DOHH2 (cell line): ENCODE data around the gene ICE1.

Source experiments
- H3F3A ChIP-seq: fragments of 200-600 bp; sonication (generic), shearing (Covaris generic); 2 replicates; pipeline ENCODE4 v1.6.0; 2016; ENCODE audit warnings: antibody characterized with exemption, mild to moderate bottlenecking; ENCODE audit not compliant: control insufficient read depth, insufficient read depth
- H3K27ac ChIP-seq: fragments of 200-600 bp; sonication (generic); 2 replicates; pipeline ENCODE4 v1.5.1; 2014; ENCODE audit warnings: low read depth, mild to moderate bottlenecking, low read length, moderate library complexity
- H3K27me3 ChIP-seq: fragments of 200-600 bp; sonication (generic); 2 replicates; pipeline ENCODE4 v1.6.1; 2014; ENCODE audit warnings: mild to moderate bottlenecking, low read length, mixed read lengths; ENCODE audit not compliant: control insufficient read depth
- H3K36me3 ChIP-seq: fragments of 200-600 bp; sonication (generic); 2 replicates; pipeline ENCODE4 v1.6.1; 2014; ENCODE audit warnings: mild to moderate bottlenecking, low read length, moderate library complexity, mixed read lengths; ENCODE audit not compliant: control insufficient read depth
- H3K4me1 ChIP-seq: fragments of 200-600 bp; sonication (generic); 2 replicates; pipeline ENCODE4 v1.6.1; 2014; ENCODE audit warnings: mild to moderate bottlenecking, low read length, mixed read lengths; ENCODE audit not compliant: control insufficient read depth
- H3K4me2 ChIP-seq: fragments of 200-600 bp; sonication (generic); 2 replicates; pipeline ENCODE4 v1.6.0; 2014; ENCODE audit warnings: mild to moderate bottlenecking, low read length, moderate library complexity
- H3K4me3 ChIP-seq: fragments of 200-600 bp; sonication (generic); 2 replicates; pipeline ENCODE4 v1.5.1; 2014; ENCODE audit warnings: mild to moderate bottlenecking, low read length, mixed read lengths
- H3K79me2 ChIP-seq: fragments of 200-600 bp; sonication (generic); 2 replicates; pipeline ENCODE4 v1.6.1; 2014; ENCODE audit warnings: mild to moderate bottlenecking, low read length, mixed read lengths; ENCODE audit not compliant: control insufficient read depth
- H3K9me2 ChIP-seq: fragments of 200-600 bp; sonication (generic); replicated peaks from 2 replicates; pipeline ENCODE4 v1.6.1; 2014; ENCODE audit warnings: mild to moderate bottlenecking, low read length, mixed read lengths; ENCODE audit not compliant: control insufficient read depth
- H3K9me3 ChIP-seq: fragments of 200-600 bp; sonication (generic); 2 replicates; pipeline ENCODE4 v1.6.1; 2014; ENCODE audit warnings: antibody characterized with exemption, low read length, mixed read lengths; ENCODE audit not compliant: control insufficient read depth, insufficient read depth
- H4K20me1 ChIP-seq: fragments of 200-600 bp; sonication (generic); 2 replicates; pipeline ENCODE4 v1.6.0; 2014; ENCODE audit warnings: low read depth, mild to moderate bottlenecking, antibody characterized with exemption, low read length, moderate library complexity; ENCODE audit not compliant: control insufficient read depth, insufficient read depth
- EZH2phosphoT487 ChIP-seq: fragments of 200-600 bp; sonication (generic); IDR thresholded peaks from 2 replicates; pipeline ENCODE4 v1.6.1; 2017; ENCODE audit warnings: borderline replicate concordance, mild to moderate bottlenecking, antibody characterized with exemption, low read length, moderate library complexity, mixed read lengths
- TF ChIP-seq, protein P1 (sequence below): fragments of 200-600 bp; sonication (generic); IDR thresholded peaks from one replicate; pipeline ENCODE4 v1.5.1; 2014; ENCODE audit warnings: antibody characterized with exemption, mild to moderate bottlenecking, low read depth, low read length; ENCODE audit not compliant: poor library complexity, severe bottlenecking

ICE1 gene

DNA sequence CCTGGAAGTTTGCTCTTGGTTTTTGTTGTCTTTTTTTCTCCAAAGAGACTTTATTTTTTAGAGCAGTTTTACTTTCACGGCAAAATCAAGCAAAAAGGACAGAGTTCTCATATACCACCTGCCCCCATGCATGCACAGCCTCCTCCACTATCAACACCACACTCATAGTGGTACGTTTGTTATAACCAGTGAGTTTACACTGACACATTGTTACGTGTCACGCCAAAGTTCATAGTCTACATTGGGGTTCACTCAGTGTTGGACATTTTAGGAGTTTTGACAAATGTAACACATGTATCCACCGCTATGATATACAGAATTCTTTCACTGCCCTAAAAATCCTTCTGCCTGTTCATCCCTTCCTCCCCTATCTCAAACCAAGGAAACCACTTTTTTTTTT is 7.5 kb upstream of the ICE1 start:
- TF ChIP-seq, protein P1, sequence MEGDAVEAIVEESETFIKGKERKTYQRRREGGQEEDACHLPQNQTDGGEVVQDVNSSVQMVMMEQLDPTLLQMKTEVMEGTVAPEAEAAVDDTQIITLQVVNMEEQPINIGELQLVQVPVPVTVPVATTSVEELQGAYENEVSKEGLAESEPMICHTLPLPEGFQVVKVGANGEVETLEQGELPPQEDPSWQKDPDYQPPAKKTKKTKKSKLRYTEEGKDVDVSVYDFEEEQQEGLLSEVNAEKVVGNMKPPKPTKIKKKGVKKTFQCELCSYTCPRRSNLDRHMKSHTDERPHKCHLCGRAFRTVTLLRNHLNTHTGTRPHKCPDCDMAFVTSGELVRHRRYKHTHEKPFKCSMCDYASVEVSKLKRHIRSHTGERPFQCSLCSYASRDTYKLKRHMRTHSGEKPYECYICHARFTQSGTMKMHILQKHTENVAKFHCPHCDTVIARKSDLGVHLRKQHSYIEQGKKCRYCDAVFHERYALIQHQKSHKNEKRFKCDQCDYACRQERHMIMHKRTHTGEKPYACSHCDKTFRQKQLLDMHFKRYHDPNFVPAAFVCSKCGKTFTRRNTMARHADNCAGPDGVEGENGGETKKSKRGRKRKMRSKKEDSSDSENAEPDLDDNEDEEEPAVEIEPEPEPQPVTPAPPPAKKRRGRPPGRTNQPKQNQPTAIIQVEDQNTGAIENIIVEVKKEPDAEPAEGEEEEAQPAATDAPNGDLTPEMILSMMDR: no peak
- TF ChIP-seq EZH2phosphoT487: no peak
- H3K4me3 ChIP-seq: no peak overlapping the region
- H3K27ac ChIP-seq: no peak overlapping the region
- no peaks in the 10 kb centered on the region for H3F3A ChIP-seq
- H3K27me3 ChIP-seq: no peaks in the 10 kb centered on the region
- no peaks in the 10 kb centered on the region for H3K9me2 ChIP-seq
- no peak overlapping the region for H3K4me2 ChIP-seq
- no peaks in the 10 kb centered on the region for H4K20me1 ChIP-seq
- H3K36me3 ChIP-seq: no peaks in the 10 kb centered on the region
- H3K79me2 ChIP-seq: no peaks in the 10 kb centered on the region
- H3K9me3 ChIP-seq: peaks cover under 1% of the 10 kb centered on the region; the same call in 1 of the 2 replicates
- peaks cover 1% of the 10 kb centered on the region for H3K4me1 ChIP-seq

DNA sequence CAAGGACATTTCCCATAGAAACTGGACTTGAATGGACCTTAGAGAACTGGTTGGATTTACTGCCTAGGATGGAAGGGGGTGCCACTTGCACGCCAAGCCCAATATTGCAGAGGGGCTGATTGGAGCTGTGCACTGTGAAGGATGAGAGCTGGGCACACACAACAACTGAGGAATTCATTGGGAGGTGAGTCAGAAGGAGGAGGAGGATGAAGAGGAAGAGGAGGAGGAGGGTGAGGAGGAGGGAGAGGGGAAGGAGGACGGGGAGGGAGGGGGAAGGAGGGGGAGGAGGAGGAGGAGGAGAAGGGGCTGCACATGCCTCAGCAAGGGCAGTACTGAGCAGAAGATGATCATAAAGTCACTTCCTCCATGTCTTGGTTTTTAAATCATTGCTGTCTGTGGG is 5.7 kb upstream of the ICE1 start:
- Histone ChIP-seq H3F3A (peaks cover 12% of the 10 kb centered on the region), H3K27me3 (no peaks in the 10 kb centered on the region), H3K9me3 (no peaks in the 10 kb centered on the region), H3K4me3 (no peak overlapping the region), H3K79me2 (no peaks in the 10 kb centered on the region), H3K4me1 (peaks cover 18% of the 10 kb centered on the region), H3K9me2 (no peaks in the 10 kb centered on the region), H3K4me2 (no peak overlapping the region), H3K36me3 (no peaks in the 10 kb centered on the region), H3K27ac (no peak overlapping the region), H4K20me1 (no peaks in the 10 kb centered on the region)
- no peak for TF ChIP-seq EZH2phosphoT487
- TF ChIP-seq, protein P1: no peak

DNA sequence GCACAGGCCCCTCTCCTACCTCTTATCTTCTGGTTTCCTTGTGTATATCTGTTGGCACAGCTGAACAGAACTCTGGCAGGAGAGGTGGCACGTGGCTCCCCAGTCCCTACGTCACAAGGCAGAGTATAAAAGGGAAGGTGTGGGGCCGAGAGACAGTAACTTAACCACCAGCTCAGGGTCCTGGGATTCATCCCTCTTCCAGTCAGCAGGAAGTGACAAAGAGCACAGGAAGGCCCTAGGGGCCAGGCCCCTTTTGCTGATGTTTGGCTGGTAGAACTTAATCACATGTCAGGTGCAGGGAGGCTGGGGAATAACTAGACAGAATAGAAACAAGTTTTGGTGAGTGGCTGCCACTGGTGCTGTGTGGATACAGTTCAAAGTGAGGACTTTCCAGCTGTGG is 4.5 kb upstream of the ICE1 start:
- Histone ChIP-seq H3K4me1 (peaks cover 18% of the 10 kb centered on the region), H3K27me3 (no peaks in the 10 kb centered on the region), H3K27ac (no peak overlapping the region), H3K9me2 (no peaks in the 10 kb centered on the region), H3K4me2 (no peak overlapping the region), H3K4me3 (no peak overlapping the region), H3K36me3 (no peaks in the 10 kb centered on the region), H3K9me3 (no peaks in the 10 kb centered on the region), H3K79me2 (peaks cover 5% of the 10 kb centered on the region), H4K20me1 (peaks cover 3% of the 10 kb centered on the region; the same call in 1 of the 2 replicates), H3F3A (peaks cover 12% of the 10 kb centered on the region)
- TF ChIP-seq EZH2phosphoT487: no peak
- TF ChIP-seq, protein P1: no peak
